ENCODE results near the gene RHEX.

DNA sequence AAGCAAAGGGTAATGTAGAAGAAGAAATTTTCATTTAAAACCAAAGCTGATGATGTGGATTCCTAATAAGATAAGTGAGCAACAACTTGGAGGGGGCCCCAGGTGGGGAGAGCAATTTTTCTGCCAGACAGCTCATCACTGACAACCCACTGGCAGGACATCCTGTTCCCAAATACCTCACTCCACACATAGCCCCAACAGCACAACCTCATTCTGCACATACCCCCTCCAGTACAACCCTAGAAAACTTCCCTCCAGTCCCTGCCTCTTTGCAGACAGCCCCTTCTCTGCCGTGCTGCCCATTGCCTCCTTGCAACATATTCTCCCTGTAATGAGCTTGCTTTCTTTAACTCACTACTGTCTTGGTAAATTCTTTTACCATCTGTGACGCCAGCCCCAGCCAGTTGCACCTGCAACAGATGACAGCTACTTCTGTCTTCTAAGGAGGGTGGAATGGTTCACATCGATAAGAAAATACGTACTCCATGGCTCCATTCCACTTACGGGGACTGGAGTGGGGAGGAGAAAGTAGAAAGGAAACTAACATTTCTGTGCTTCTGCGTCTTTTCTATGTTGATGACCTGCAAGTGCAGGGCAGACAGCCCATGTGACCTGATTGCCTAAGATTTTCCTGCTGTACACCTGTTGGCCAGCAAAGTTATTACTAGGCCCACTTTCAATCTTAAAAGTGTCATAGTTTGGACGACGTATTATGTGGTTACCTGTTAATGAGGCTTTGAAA, 14.7 kb downstream of the RHEX start:
- TF ChIP-seq, protein P1, sequence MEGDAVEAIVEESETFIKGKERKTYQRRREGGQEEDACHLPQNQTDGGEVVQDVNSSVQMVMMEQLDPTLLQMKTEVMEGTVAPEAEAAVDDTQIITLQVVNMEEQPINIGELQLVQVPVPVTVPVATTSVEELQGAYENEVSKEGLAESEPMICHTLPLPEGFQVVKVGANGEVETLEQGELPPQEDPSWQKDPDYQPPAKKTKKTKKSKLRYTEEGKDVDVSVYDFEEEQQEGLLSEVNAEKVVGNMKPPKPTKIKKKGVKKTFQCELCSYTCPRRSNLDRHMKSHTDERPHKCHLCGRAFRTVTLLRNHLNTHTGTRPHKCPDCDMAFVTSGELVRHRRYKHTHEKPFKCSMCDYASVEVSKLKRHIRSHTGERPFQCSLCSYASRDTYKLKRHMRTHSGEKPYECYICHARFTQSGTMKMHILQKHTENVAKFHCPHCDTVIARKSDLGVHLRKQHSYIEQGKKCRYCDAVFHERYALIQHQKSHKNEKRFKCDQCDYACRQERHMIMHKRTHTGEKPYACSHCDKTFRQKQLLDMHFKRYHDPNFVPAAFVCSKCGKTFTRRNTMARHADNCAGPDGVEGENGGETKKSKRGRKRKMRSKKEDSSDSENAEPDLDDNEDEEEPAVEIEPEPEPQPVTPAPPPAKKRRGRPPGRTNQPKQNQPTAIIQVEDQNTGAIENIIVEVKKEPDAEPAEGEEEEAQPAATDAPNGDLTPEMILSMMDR (IDR thresholded peaks at IDR 0.05) = no peak
- TF ChIP-seq EP300 (IDR thresholded peaks at IDR 0.05) (no peak), POLR2A (IDR thresholded peaks at IDR 0.05) (no peak)

Data from ovary (tissue), 3 donors.